Activated CD4-positive, alpha-beta T cell treated with anti-CD3 and anti-CD28 coated beads, Interleukin-2, amount 50 U/mL, for 48 hours (primary cell): Measurements from ENCODE around the gene PWWP2A.

Source experiments
- DNase-seq, 2 experiments: peaks; one replicate each; pipeline ENCODE4 v3.0.0-alpha.2; 2020

PWWP2A gene

GRCh38 chr5:160129841-160130240 lies 10.6 kb upstream of the PWWP2A start:
- no peak for DNase-seq

- no peak for DNase-seq
Measured at GRCh38 chr5:160128632-160129031, 9.4 kb upstream of the PWWP2A start.

DNA sequence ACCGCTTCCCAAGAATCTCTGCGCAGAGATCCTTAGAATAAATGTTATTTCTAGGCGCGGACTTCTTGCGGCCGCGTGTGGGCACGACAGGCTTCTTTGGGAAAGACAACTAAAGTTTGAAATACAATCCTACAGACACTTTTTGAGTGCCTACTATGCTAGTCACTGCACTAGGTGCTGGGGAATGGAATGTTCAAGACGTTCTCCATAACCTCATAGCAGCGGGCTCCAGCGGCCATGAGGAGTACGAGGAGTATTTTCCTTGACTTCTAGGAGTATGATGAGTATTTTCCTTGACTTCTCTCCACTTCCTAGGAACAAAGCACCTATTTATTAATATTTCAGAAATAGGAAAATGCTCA lies 636 bp upstream of the PWWP2A start:
- no peak for DNase-seq

DNA sequence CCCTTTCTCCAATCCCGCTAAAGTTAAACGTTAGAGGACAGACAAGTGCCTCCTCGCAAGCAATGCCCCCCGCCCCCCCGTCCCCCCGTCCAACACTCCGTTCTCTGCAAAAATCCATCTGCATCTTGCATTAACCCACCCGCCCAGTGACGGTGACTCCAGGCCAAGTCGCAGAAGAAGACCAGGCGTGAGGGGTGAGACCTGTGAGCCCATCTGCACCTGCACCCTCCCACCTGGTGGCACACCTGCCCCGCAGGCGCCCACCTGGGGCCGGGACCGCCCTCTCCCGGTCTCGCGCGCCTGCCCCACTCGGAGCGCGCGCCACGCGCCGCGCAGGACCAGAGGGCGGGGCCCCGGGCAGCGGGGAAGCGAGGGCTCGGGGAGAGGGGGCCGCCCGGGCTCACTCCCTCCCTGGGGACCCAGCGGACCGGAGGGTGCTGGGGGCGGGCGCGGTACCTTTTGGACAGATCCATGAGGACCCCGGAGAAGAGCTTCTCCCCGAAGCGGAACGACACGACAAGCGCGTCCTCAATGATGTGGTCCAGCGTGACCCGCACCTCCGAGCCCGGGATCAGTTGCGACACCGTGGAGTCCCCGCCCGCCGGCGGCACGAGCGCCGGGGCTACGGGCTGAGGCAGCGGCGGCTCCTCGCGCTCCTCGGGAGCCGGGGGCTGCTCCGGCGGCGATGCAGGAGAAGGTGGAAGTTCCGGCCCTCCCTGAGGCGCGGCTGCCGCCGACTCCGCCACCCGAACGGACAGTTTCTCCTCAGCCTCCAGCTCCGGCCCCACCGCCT lies 705 bp downstream of the PWWP2A start:
- DNase-seq: peak; percentile 28 to 41

DNA sequence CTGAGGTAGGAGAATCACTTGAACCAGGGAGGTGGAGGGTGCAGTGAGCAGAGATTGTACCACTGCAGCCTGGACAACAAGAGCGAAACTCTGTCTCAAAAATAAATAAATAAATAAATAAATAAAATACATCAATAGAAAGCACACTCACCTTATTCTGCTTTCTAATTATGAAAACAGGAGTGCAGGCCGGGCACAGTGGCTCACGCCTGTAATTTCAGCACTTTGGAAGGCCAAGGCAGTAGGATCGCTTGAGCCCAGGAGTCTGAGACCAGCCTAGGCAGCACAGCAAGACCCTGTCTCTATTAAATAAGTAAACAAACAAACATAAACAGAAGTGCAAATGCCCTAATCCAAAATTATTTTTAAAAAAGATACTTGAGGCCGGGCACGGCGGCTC lies 2.3 kb downstream of the PWWP2A start:
- DNase-seq: no peak

GRCh38 chr5:160108124-160108523 lies 11.1 kb downstream of the PWWP2A start:
- DNase-seq: no peak

DNA sequence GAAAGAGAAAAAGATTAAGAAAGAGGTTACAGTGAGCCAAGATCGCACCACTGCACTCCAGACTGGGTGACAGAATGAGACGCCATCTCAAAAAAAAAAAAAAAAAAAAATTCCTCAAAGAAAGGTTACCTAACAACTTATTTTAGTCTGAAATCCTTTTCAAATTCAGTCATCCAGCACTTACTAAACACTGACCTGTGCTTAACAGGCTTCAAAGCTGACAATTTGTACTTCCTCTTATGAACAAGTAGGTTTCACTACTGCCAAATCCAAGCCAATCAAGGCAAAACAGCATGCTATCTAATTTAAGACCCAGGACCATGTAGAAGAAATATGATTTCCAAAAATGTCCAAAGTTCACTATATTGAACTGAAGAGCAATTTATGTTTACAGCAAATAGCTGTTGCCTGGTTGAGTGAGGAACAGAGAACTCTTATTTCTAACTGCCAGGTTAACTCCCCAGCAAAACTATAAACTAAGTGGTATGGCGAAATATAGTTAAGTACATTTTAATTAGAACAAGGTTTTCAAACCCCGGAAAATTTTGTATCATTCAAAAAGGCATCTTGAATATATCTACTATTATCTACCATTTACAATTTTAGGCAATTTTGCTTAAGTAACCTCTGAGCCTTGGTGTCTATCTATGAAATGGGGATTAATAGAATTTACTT lies 13.4 kb downstream of the PWWP2A start:
- DNase-seq: no peak

DNA sequence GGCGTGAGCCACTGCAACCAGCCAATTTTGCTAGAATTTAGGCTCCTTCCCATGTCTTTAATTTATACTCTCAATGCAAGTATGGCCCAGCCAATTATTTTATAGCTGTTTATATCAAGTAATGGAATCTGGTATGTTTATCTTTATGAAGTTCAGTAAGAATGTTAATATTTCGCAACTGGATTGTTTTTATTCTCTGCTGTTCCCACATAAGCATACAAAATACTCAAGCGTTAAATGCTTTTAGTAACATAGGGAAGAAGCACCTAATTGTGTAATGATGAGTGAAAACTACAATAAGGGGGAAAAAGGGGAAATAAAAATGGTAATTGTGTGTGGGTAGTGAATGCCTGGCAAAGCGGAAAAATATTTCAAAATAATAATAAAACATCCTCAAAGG lies 21.3 kb downstream of the PWWP2A start:
- no peak for DNase-seq

GRCh38 chr5:160096178-160096577 lies 23.1 kb downstream of the PWWP2A start:
- no peak for DNase-seq

DNA sequence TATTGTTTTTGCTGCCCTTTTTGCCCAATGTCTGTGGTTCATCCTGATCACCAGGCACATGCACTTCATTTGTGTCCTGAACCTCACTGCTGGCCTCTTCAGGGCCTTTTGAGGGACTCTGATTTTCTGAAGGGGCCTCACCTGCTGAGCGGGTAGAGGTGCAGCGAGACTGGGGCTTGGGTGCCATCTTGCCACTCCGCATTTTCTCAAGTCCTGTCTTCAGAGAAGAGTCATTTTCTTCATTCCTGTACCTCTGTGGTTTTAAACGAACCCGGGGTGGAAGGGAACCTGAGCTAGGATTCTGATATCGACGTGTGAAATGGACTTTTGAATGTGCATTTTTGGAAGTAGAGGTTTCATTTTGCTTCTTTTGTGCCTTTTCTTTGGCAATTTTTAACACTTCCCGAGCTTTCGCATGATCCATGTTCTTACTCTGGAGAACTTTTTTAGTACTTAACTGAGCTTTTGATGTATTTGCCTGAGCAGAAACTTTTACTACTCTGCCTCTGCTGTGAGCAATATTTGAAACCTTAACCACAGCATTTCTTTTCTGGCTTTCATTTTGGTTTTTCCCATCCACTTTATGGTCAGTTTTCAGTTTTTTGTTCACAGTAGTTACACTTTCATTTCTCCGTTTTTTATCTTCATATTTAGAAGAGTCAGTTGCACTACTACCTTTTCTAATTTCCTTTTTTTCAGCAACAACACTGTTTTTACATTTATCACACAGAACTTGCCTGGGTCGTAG lies 26.1 kb downstream of the PWWP2A start:
- DNase-seq: no peak

DNA sequence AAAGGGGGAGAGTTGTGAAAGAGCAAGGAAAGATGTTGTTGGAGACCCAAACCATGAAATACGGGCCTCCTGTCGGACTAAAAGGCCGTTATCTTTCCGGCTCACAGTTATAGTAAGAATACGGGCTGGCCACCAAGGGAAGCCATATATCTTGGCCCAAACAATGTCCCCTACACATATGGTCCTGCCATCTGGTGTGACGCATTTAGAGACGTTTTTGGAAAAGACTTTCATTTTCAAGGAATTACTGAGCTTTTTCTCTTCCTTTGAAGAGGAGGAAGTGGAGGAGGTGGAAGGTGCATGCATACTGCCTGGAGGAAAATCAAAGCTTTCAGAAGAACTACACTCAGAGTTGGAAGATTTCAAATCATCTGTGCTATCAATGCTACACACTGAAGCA lies 26.7 kb downstream of the PWWP2A start:
- DNase-seq: no peak

GRCh38 chr5:160090059-160090458 lies 29.2 kb downstream of the PWWP2A start:
- no peak for DNase-seq

GRCh38 chr5:160089531-160089930 lies 29.7 kb downstream of the PWWP2A start:
- no peak for DNase-seq

GRCh38 chr5:160088805-160089204 lies 30.4 kb downstream of the PWWP2A start:
- no peak for DNase-seq

GRCh38 chr5:160087199-160087598 lies 32.1 kb downstream of the PWWP2A start:
- DNase-seq: no peak

DNA sequence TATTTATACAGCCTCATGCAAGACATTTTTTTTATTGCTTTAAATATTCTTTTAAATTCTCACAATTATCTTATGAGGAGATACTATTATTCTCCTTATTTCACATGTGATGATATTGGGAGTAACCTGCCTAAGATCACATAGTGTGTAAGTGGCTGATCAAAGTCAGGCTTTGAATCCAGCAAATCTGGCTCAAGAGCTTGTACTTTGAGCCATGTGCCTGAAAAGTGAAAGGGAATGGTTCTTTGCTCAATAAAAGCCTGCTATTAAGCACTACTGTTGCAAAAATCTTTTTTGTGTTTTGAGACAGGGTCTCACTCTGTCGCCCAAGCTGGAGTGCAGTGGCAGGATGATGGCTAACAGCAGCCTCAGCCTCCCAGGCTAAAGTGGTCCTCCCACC lies 35.1 kb downstream of the PWWP2A start:
- DNase-seq: no peak

DNA sequence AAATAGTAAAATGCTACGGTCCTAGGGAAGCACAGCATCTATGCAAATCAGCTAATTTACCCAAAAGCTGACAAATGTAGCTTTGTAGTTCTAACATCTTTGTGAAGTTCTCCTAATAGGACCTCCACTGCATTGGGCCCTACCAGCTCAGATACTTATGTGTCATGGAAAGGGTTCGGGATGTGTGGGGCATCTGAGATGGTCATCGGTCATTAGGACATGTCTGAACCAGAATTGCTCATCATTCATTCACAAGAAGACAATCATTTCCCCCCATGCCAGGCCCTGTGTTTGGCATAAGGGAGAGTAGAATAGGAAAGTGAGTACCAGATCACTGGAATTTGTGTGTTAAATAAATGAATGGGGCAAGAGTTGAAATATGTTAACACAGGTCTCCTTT lies 35.7 kb downstream of the PWWP2A start:
- no peak for DNase-seq

DNA sequence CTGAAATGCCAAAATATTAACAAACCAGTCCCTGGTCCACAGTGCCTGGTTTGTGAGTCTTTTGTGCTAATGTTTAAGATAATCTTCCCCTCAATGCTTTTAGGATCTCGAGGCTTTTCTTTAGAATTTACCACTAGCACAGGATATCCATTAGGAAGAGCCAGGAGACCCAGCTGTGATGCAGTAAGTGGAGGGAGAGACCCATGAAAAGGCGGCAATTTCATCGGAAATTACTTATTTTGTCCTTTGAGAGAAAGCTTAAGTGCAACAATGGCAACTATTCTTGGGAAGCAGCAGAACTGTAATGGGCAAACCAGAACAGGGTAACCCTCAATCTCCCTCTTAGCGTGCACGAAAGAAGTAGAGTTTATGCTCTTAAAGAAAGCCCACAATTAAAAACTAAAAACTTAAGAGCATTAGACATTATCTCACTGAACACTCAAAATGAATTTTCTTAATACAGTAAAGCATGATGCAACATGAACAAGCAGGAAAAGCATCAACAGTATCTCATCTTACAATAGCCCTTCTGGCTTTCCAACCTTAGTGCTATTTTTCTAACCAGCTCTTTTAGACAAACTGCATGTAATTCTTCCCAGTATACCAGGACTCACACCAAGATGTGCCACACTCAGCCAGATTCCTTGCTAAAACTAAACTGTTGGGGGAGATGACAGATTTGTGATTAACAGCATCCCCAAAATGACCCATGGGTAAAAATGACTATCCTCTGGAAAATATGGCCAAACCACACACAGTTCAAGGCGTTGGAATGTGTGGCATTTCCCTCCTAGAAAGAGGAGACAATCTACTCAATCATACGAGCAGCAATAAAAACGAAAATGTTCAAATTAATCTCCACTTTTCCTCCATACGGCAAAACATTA lies 36.4 kb downstream of the PWWP2A start:
- DNase-seq: no peak

DNA sequence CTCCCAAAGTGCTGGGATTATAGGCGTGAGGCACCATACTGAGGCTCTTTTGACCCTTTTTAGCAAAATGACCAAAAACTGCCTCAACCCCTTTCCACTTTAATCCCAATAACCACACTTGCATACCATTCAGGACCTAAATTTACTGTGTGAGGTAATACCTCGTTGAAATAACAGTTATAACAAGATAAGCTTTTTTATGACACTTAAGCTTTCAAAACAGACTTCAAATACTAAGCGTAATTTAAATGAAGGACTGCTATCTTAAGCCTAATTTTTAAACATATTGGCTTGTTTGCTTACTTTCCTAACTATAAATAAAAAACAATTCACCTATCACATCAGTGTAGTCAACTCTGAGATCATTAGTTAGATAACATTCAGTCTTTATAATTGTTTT lies 37.8 kb downstream of the PWWP2A start:
- DNase-seq: no peak

GRCh38 chr5:160079753-160080152 lies 39.5 kb downstream of the PWWP2A start:
- no peak for DNase-seq

DNA sequence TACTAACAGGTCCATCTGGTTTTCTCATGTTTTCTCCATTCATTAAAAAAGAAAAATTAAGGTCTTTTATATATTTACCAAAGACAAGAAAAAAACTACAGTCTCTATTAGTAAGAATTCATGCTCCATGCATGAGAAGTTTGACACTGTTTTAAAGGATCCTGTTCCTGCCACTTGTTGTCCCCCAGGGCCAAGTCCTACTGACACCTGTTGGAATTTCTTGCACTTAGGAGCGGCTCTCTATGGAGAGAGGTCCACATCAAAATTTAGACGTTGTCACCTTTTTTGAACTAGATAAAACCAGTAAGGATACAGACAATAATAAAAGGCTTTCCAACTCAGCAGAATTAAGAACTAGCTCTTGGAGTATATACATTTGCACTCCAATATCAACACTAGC lies 42.3 kb downstream of the PWWP2A start:
- DNase-seq: no peak

- no peak for DNase-seq
Measured at GRCh38 chr5:160075073-160075472, 44.2 kb downstream of the PWWP2A start.

DNA sequence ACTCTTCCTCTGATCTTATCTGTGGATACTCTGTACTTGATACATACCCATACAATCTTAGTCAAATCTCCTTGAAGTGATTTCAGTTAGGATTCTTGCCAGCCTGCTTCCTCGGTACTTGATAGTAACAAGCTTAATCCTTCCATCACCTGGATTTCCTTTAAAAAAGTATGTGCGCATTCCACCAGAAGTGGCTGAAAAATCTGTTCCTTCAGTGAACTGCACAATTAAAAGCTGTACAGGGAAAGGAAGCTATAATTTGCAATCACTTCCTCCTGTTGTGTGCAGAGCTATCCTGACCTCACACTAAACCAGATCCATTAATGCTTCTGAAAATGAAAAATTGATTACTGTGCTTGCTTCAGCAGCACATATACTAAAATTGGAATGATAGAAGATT lies 47.3 kb downstream of the PWWP2A start:
- no peak for DNase-seq
